Activated CD8-positive, alpha-beta memory T cell treated with anti-CD3 and anti-CD28 coated beads, Interleukin-2, amount 50 U/mL, for 24 hours (primary cell): ENCODE measurements around the gene AKT1.
A peak's percentile ranks its signal among the peaks of the same experiment; 100 is the strongest.

Experiments
- DNase-seq: peaks from one replicate; pipeline ENCODE4 v3.0.0-alpha.2; 2020; ENCODE audit errors: extremely low read depth

Gene AKT1

GRCh38 chr14:104772707-104773504 is 22.6 kb downstream of the AKT1 start:
- no peak for DNase-seq

- no peak for DNase-seq
Measured at GRCh38 chr14:104771918-104772706, 23.4 kb downstream of the AKT1 start.

DNA sequence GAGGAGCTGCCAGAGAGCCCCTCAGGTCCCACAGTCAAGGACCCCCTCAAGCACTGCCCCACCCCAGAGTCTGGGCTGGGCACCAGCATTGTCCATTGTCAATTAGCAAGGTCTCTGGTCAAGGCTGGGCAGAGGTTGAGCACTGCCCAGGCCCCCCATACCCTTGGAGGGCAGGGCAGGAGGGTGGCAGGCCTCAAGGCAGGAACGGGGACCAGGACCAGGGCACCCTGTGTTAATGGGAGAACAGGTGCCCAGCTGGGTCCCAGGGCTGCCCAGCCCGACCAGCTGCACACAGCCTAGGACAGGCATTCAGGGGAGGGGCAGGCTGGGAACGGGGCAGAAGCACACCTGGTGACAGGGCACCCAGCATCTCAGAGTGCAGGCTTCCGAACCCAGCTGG is 24.2 kb downstream of the AKT1 start:
- DNase-seq: no peak

GRCh38 chr14:104770851-104771272 is 24.7 kb downstream of the AKT1 start:
- no peak for DNase-seq

- no peak for DNase-seq
Measured at GRCh38 chr14:104770072-104770579, 25.4 kb downstream of the AKT1 start.

DNA sequence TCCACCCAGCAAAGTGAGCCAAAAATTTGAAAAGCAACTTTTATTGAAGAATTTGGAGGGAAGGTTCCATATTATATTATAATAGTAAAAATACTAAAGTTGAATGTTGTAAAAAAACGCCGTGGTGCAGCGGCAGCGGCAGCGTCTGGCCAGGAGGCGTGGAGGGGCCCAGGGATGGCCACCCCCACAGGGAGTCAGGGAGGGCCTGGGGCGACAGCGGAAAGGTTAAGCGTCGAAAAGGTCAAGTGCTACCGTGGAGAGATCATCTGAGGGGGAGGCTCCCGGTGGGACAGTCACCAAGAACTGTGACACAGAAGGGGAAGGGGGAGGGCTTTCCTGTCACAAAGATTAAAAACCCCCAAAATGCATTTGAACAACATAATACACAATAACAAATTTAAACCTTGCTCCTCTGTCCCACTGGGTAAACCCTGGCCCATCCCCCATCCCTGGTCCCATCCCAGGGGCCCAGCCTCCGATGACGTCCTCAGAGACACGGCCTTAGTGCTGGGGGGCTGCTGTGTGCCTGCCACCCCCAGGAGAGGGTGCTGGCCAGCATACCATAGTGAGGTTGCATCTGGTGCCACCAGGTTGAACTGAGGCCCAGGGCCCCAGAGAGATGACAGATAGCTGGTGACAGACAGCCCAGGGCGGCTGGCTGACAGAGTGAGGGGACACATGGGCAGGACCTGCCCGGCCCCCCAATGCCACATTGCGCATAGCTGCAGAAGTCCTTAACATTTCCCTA is 26.1 kb downstream of the AKT1 start:
- no peak for DNase-seq

GRCh38 chr14:104768437-104769323 is 26.9 kb downstream of the AKT1 start:
- DNase-seq: peak; percentile 78

DNA sequence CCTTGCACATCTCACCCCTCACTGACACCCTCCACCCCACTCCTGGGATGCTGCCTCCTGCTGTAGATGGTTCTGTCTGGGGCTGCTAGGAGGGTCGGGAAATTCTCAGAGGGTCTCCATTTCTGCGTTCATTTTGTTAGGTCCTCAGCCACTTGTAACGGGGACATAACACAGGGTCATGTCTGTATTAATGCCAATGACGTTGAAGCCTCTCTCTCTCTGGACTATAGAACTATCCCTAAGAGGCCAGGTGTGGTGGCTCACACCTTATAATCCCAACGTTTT is 28.0 kb downstream of the AKT1 start:
- DNase-seq: no peak

GRCh38 chr14:104766863-104767633 is 28.5 kb downstream of the AKT1 start:
- DNase-seq: no peak

GRCh38 chr14:104766256-104766862 is 29.2 kb downstream of the AKT1 start:
- no peak for DNase-seq

DNA sequence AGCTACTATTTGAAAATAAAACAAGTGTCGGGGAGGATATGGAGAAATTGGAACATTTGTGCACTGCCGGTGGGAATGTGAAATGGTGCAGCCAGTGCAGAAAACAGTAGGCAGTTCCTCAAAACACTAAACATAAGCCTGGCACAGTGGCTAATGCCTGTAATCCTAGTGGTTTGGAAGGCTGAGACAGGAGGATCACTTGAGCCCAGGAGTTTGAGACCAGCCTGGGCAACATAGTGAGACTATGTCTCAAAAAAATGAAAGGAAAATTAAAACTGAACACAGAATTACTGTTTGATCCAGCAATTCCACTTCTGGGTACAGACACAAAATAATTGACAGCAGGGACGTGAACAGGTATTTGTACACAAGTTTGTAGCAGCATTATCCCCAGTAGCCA is 30.0 kb downstream of the AKT1 start:
- DNase-seq: no peak

- DNase-seq: no peak
Measured at GRCh38 chr14:104758981-104759969, 36.3 kb downstream of the AKT1 start.

DNA sequence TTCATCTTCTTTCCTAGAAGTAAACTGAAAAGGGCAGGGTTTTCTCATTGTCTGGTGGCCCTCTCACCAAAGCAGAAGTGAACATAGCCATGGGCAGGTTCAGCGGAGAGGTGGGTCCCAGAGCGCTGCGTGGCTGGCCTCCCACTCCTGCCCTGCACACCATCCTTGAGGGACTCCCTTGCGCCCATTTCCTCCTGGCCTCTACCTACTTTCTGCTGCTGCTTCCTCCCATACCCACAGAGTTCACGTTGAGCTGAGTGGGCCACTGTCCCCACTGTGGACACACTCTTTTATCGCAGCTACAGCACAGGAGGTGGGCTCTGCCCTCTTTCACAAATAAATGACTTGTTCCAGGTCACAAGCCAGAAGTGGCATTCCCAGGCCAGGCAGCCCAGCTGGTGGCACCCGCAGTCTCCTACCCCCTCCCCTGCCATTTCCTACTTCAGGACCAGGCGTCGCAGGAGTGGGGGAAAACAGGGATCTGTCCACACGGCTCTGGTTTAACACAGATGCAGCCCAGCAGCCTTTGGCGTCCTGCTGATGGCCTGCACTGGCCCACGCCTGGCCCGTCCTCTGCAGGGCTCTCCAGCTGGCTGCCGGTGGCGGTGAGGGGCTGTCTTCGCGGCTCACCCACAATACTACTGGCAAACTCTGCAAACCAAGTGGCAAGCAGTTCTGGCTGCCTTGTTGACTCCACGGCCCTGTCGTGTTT is 37.7 kb downstream of the AKT1 start:
- no peak for DNase-seq

DNA sequence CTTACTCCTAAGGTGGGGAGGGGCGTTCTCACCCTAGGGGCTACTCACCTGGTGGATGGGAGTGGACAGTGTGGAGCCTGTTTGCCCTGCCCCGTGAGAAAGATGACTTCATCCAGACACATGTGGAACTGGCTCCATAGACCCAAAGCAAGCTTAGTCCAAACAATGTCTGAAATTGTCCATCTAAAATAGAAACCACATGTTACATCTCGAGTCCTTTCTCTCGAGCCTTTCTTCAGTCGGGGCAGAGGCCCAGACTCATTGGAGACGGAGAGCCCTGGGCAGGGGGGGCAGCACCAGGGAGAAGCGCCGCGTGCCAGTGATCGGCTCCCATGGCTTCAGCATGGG is 38.3 kb downstream of the AKT1 start:
- no peak for DNase-seq

GRCh38 chr14:104756477-104757237 is 38.9 kb downstream of the AKT1 start:
- no peak for DNase-seq

DNA sequence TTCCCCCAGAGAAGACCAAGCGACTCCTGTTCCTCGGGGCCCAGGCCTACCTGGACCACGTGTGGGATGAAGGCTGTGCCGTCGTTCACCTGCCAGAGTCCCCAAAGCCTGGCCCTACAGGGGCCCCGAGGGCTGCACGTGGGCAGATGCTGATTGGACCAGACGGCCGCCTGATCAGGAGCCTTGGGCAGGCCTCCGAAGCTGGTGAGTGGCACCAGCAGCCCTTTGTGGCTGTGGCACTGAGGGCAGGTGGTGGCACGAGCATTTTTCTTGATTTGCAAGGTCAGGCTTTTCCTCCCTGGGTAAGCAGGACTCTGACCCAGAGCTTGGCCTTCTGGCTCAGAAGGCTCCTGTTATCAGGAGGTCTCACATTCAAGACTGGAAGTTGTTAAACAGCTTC is 39.9 kb downstream of the AKT1 start:
- no peak for DNase-seq

GRCh38 chr14:104754213-104754851 is 41.2 kb downstream of the AKT1 start:
- no peak for DNase-seq
